Stomach (tissue), 9 donors: Measurements from ENCODE around the gene HVCN1. TPM values are rescaled to one million over a fixed set of nuclear protein-coding genes. Genes with fewer than 3 reads are reported as not detected.
A peak's percentile ranks its signal among the peaks of the same experiment; 100 is the strongest.

Experiments used
- DNase-seq, 2 donors: peaks; one replicate each; pipeline versions ENCODE4 v3.0.0 to v3.0.0-alpha.2; 2013 to 2019
- H3K27ac ChIP-seq, 5 donors: fragments of 200-600 bp in 4 of 5; sonication (generic) in 4 of 5; one replicate each; pipeline ENCODE4 v1.5.1; 2013 to 2019; ENCODE audit warnings: mild to moderate bottlenecking in 1 of 5, moderate library complexity in 1 of 5
- H3K27me3 ChIP-seq, 3 donors: fragments of 200-600 bp; sonication (generic); one replicate each; pipeline ENCODE4 v1.5.1; 2017 to 2019; ENCODE audit warnings: mixed run types in 1 of 3
- H3K36me3 ChIP-seq, 4 donors: fragments of 200-600 bp; sonication (generic); 1 replicate in 3 of 4; 2 replicates in 1 of 4; pipeline ENCODE4 v1.5.1; 2016 to 2019
- H3K4me1 ChIP-seq, 4 donors: fragments of 200-600 bp; sonication (generic); one replicate each; pipeline ENCODE4 v1.5.1; 2016 to 2019
- H3K4me3 ChIP-seq, 4 donors: fragments of 200-600 bp; sonication (generic) in 3 of 4; one replicate each; pipeline ENCODE4 v1.5.1; 2016 to 2019; ENCODE audit warnings: mild to moderate bottlenecking in 1 of 4
- H3K9me3 ChIP-seq, 4 donors: fragments of 200-600 bp; sonication (generic); one replicate each; pipeline ENCODE4 v1.5.1; 2016 to 2019
- CTCF ChIP-seq, 7 experiments: fragments of 450-650 bp in 4 of 7; fragments of 200-600 bp in 3 of 7; sonication (generic) in 3 of 7; IDR thresholded peaks; one replicate each; pipeline ENCODE4 v1.5.1; 2016 to 2019; ENCODE audit warnings: antibody characterized with exemption in 7 of 7, control low read depth in 2 of 7, mild to moderate bottlenecking in 1 of 7
- EP300 ChIP-seq: sonication (generic); formaldehyde crosslinking; IDR thresholded peaks from one replicate; pipeline ENCODE4 v1.6.1; 2017; ENCODE audit warnings: antibody characterized with exemption
- POLR2A ChIP-seq, 4 donors: fragments of 450-650 bp; IDR thresholded peaks; one replicate each; pipeline ENCODE4 v1.6.1; 2016; ENCODE audit warnings: antibody characterized with exemption in 4 of 4, control low read depth in 2 of 4, mild to moderate bottlenecking in 1 of 4, moderate library complexity in 1 of 4
- POLR2AphosphoS5 ChIP-seq, 3 donors: sonication (generic); formaldehyde crosslinking; IDR thresholded peaks; one replicate each; pipeline ENCODE4 v1.6.1; 2016; ENCODE audit warnings: antibody characterized with exemption in 3 of 3
- WGBS, 5 donors: extraction: QIAGEN DNeasy Blood & Tissue Kit in 3 of 5; methylation state at CpG; one replicate each; pipeline versions ENCODE4 v1.1.5 to v1.1.7; 2013 to 2018; 5-methylcytosine and 5-hydroxymethylcytosine counted together
- intact Hi-C: fragments of 100-400 bp; cut with DNase I; formaldehyde crosslinking; loops from one replicate; pipeline ENCODE4 v1.15.1; 2023; ENCODE audit warnings: low total_unique reads
- polyA plus RNA-seq, 3 donors: library from polyadenylated mRNA; stranded (reverse); fragments of 200-250 nt; gene quantifications; one replicate each; pipeline ENCODE4 v1.2.3, GENCODE V29; 2013
- total RNA-seq, 5 donors: library from RNA; depleted of rRNA; stranded (reverse); fragments of >200 nt; gene quantifications; one replicate each; pipeline versions ENCODE4 v1.1.0 to v1.2.3, GENCODE V29; 2014 to 2016
- donor health status: healthy with polysubstance abuse.
- donor health status: Bipolar disorder and iron deficiency.
- donor health status: healthy.

HVCN1 gene
- total and polyA plus RNA-seq, 8 donors, result 1.3 to 7.0 (median 4.8) TPM; not detected in 2

- Histone ChIP-seq H3K27me3 (no peaks in the 10 kb centered on the region), H3K36me3 (peaks cover 0 to 22% (median 4%) of the 10 kb centered on the region in 4 donors), H3K4me1 (peaks cover 0 to 16% (median 12%) of the 10 kb centered on the region in 4 donors), H3K4me3 (peak overlapping the region in 1 of 4 donors; percentile 66), H3K27ac (no peak overlapping the region), H3K9me3 (no peaks in the 10 kb centered on the region)
- DNase-seq, result no peak
- 83 to 91% (median 88%) methylated on average over 8 of the region's 8 CpGs for WGBS, 5 donors
- intact Hi-C loops, result loop anchor here (10.0 kb wide), 1 partner anchor 80 kb away; no protein-coding TSS in a partner anchor
- TF ChIP-seq EP300 (no peak), POLR2AphosphoS5 (IDR thresholded peaks at IDR 0.05) (no peak), POLR2A (IDR thresholded peaks at IDR 0.05) (no peak), CTCF (IDR thresholded peaks at IDR 0.05) (no peak)
These were observed 73.7 kb downstream of the HVCN1 start for GRCh38 chr12:110615171-110615570.

- intact Hi-C loops, result loop anchor here (10.0 kb wide), 1 partner anchor 81 kb away; no protein-coding TSS in a partner anchor
These were observed 74.9 kb downstream of the HVCN1 start, which contains the start of gene TCTN1 for GRCh38 chr12:110613771-110614684. TCTN1 (plus strand) TSS chr12:110614129; CDS start chr12:110614183, 54 bp downstream.

GRCh38 chr12:110613071-110613770 is 75.7 kb downstream of the HVCN1 start:
- Histone ChIP-seq H3K4me1 (peaks cover 0 to 16% (median 12%) of the 10 kb centered on the region in 4 donors), H3K27ac (peak overlapping the region; percentile 44 to 82 (median 74)), H3K4me3 (peak overlapping the region; percentile 66 to 85 (median 74)), H3K9me3 (no peaks in the 10 kb centered on the region), H3K36me3 (peaks cover 0 to 16% (median 4%) of the 10 kb centered on the region in 4 donors), H3K27me3 (no peaks in the 10 kb centered on the region)
- intact Hi-C loops, result loop anchor here (10.0 kb wide), 1 partner anchor 82 kb away; no protein-coding TSS in a partner anchor
- 74 to 86% (median 82%) methylated on average over 21 to 23 of the region's 23 CpGs for WGBS, 5 donors
- TF ChIP-seq POLR2A (IDR thresholded peaks at IDR 0.05) (no peak), POLR2AphosphoS5 (IDR thresholded peaks at IDR 0.05) (no peak), EP300 (no peak), CTCF (IDR thresholded peaks at IDR 0.05) (no peak)
- no peak for DNase-seq

More at GRCh38 chr12:110613771-110614684, 74.9 kb downstream of the HVCN1 start, which contains the start of gene TCTN1:
- peak within 1 kb of the TSS; percentile 66 to 85 (median 74) for H3K4me3 ChIP-seq
- H3K4me1 ChIP-seq, result peaks cover 0 to 16% (median 12%) of the 10 kb centered on the region in 4 donors
- no peaks in the 10 kb centered on the region for H3K27me3 ChIP-seq
- TF ChIP-seq CTCF (IDR thresholded peaks at IDR 0.05) (no peak), POLR2AphosphoS5 (IDR thresholded peaks at IDR 0.05) (peak; percentile 60 to 95 (median 93)), POLR2A (IDR thresholded peaks at IDR 0.05) (no peak), EP300 (no peak)
- WGBS, 5 donors, result 2 to 5% (median 3%) methylated on average over 28 to 60 of the region's 60 CpGs
- H3K27ac ChIP-seq, result peak within 1 kb of the TSS; percentile 44 to 82 (median 74)
- H3K36me3 ChIP-seq, result peaks cover 0 to 16% (median 4%) of the 10 kb centered on the region in 4 donors
- peak; percentile 95 to 99 for DNase-seq
- no peaks in the 10 kb centered on the region for H3K9me3 ChIP-seq

- no peaks in the 10 kb centered on the region for H3K9me3 ChIP-seq
- H3K36me3 ChIP-seq, result no peaks in the 10 kb centered on the region
- intact Hi-C loops, result loop anchor here (10.0 kb wide), 1 partner anchor 151 kb away; the partner anchor contains the start of gene ARPC3
- H3K4me3 ChIP-seq, result peak overlapping the region in 1 of 4 donors; percentile 28
- no peak for DNase-seq
- no peak for TF ChIP-seq POLR2A (IDR thresholded peaks at IDR 0.05)
- TF ChIP-seq POLR2AphosphoS5 (IDR thresholded peaks at IDR 0.05), result no peak
- no peak for TF ChIP-seq CTCF (IDR thresholded peaks at IDR 0.05)
- TF ChIP-seq EP300, result no peak
- peak overlapping the region in 2 of 5 donors; percentile 57 to 63 for H3K27ac ChIP-seq
- WGBS, 5 donors, result 89 to 97% (median 93%) methylated on average over 8 of the region's 8 CpGs
- H3K27me3 ChIP-seq, result no peaks in the 10 kb centered on the region
- H3K4me1 ChIP-seq, result no peaks in the 10 kb centered on the region
These were observed 82.7 kb downstream of the HVCN1 start for GRCh38 chr12:110606253-110606611.
